Kidney (tissue), 14 donors: ENCODE measurements around the gene CPNE7. TPM values are rescaled to one million over a fixed set of nuclear protein-coding genes. Genes with fewer than 3 reads are reported as not detected.

Experiments
- DNase-seq, 5 donors: peaks; one replicate each; pipeline ENCODE4 v3.0.0-alpha.2; 2013 to 2020
- FAIRE-seq: peaks from 2 replicates; lab custom pipeline; 2012; peaks lifted over from hg19 to GRCh38; lab: Jason Lieb, UNC
- H3K27ac ChIP-seq, 2 donors: one replicate each; pipeline ENCODE4 v1.7.0; 2013; ENCODE audit warnings: low read depth in 2 of 2, low read length in 2 of 2, inconsistent platforms in 1 of 2
- H3K27me3 ChIP-seq: one replicate; pipeline ENCODE4 v1.7.1; 2013; ENCODE audit warnings: low read length, inconsistent platforms; ENCODE audit not compliant: control insufficient read depth, insufficient read depth
- H3K36me3 ChIP-seq, 3 donors: one replicate each; pipeline versions ENCODE4 v1.7.0 to v1.7.1; 2013; ENCODE audit warnings: low read length in 3 of 3, control low read depth in 1 of 3, inconsistent platforms in 1 of 3; ENCODE audit not compliant: insufficient read depth in 3 of 3, control insufficient read depth in 2 of 3
- H3K4me1 ChIP-seq, 3 donors: one replicate each; pipeline versions ENCODE4 v1.7.0 to v1.7.1; 2013; ENCODE audit warnings: low read length in 3 of 3, inconsistent platforms in 1 of 3, low read depth in 1 of 3; ENCODE audit not compliant: control insufficient read depth in 2 of 3, insufficient read depth in 2 of 3
- H3K4me3 ChIP-seq, 3 donors: one replicate each; pipeline versions ENCODE4 v1.7.0 to v1.8.1; 2013; ENCODE audit warnings: low read length in 3 of 3, control low read depth in 1 of 3, inconsistent platforms in 1 of 3
- H3K9ac ChIP-seq, 3 donors: one replicate each; pipeline versions ENCODE4 v1.7.0 to v1.7.1; 2013; ENCODE audit warnings: low read length in 3 of 3, control low read depth in 1 of 3, inconsistent platforms in 1 of 3
- H3K9me3 ChIP-seq, 3 donors: one replicate each; pipeline versions ENCODE4 v1.7.0 to v1.7.1; 2013; ENCODE audit warnings: low read length in 3 of 3, control low read depth in 1 of 3, inconsistent platforms in 1 of 3; ENCODE audit not compliant: control insufficient read depth in 2 of 3, insufficient read depth in 1 of 3
- intact Hi-C: fragments of 100-400 bp; cut with DNase I; formaldehyde crosslinking; loops from one replicate; pipeline ENCODE4 v1.11.1; 2022
- polyA plus RNA-seq: library from polyadenylated mRNA; stranded (reverse); fragments of 350-450 nt; fragmentation: Illumina TruSeq; extraction: RNeasy Lipid Tissue Mini Kit (QIAGEN cat#74804); gene quantifications from one replicate; pipeline ENCODE4 v1.2.3, GENCODE V29; 2014; ENCODE audit warnings: low read depth, low replicate concordance; ENCODE audit not compliant: insufficient read depth
- total RNA-seq: library from RNA; stranded (reverse); fragmentation: NEBNext Ultra II Directional; extraction: Animal tissue kit (Norgen Biotek cat#: 25700); gene quantifications from one replicate; pipeline ENCODE4 v1.2.1, GENCODE V29; 2021
- TF ChIP-seq, protein P1 (sequence below): IDR thresholded peaks from 3 replicates; pipeline ENCODE4 v1.5.1; 2012; ENCODE audit warnings: mild to moderate bottlenecking, moderate library complexity, borderline replicate concordance; ENCODE audit not compliant: insufficient read depth; ENCODE audit errors: extremely low read depth
- donor health status: control.
- donor health status: control.
- donor health status: control.
- donor health status: control.
- donor health status: control.
- donor health status: DM: yes; HTN: yes; CAD: no.
- donor health status: Normal renal cell carcinoma (clear cell type).

CPNE7 gene
- total and polyA plus RNA-seq, 2 donors from 2014 or later, result 1.5 to 13.7 TPM

DNA sequence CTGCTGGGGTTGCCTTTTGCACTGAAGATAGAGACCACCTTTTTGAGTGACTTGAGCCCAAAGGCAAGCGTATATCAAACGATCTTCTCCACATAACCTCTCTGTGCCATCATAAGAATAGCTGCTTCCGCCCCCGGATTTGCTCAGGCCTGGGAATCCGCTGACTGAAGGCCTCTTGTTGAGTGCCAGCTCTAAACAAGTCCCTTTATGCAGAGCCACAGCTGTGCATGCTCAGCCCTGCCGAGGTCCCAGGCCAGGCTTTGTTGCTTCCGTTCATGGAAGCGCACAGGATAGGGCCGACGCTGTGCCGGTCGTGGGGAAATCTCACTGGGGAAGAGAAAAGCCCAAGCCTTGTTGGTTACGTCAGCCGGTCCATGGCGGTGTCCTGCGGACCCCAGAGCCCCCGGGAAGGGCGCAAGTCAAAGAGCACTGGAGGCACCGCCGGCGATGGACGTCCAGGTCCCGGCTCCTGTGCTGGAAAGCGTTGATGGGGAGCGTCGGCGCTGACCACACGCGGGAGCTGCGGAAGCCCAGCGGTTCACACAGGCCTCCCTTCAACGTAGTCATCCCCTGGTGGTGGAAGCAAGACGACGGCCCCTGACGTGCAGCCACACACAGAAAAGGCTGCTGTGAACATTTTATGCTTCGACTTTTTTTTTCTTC is 38.5 kb upstream of the CPNE7 start:
- Histone ChIP-seq H3K27me3 (no peaks in the 10 kb centered on the region), H3K4me1 (peaks cover 0 to 7% (median 0%) of the 10 kb centered on the region in 3 donors), H3K9me3 (no peaks in the 10 kb centered on the region), H3K4me3 (no peak overlapping the region), H3K27ac (no peak overlapping the region), H3K36me3 (peaks cover 3 to 33% (median 24%) of the 10 kb centered on the region in 3 donors), H3K9ac (no peak overlapping the region)
- intact Hi-C loops, result no loop called here
- TF ChIP-seq, protein P1, sequence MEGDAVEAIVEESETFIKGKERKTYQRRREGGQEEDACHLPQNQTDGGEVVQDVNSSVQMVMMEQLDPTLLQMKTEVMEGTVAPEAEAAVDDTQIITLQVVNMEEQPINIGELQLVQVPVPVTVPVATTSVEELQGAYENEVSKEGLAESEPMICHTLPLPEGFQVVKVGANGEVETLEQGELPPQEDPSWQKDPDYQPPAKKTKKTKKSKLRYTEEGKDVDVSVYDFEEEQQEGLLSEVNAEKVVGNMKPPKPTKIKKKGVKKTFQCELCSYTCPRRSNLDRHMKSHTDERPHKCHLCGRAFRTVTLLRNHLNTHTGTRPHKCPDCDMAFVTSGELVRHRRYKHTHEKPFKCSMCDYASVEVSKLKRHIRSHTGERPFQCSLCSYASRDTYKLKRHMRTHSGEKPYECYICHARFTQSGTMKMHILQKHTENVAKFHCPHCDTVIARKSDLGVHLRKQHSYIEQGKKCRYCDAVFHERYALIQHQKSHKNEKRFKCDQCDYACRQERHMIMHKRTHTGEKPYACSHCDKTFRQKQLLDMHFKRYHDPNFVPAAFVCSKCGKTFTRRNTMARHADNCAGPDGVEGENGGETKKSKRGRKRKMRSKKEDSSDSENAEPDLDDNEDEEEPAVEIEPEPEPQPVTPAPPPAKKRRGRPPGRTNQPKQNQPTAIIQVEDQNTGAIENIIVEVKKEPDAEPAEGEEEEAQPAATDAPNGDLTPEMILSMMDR, result no peak
- DNase-seq, result no peak
- FAIRE-seq, result no peak

DNA sequence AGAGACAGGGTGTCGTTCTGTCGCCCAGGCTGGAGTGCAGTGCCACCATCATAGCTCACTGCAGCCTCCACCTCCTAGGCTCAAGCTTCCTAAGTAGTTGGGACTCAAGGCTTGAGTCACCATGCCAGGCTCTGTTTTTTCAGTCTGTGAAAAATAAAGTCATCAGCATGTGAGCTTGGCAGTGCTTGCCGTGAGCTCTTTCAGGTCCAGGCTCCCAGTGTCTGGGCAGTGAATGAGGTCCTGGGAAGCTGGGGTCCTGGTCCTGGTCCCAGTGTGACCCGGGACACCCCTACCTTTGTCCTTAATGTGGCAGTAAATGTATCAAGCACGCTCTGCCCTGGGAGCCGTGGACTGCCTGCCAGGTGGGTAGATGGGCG is 38.0 kb upstream of the CPNE7 start:
- DNase-seq (no peak), FAIRE-seq (no peak)
- H3K36me3 ChIP-seq, result peaks cover 3 to 37% (median 24%) of the 10 kb centered on the region in 3 donors
- TF ChIP-seq, protein P1, result no peak
- H3K9me3 ChIP-seq, result no peaks in the 10 kb centered on the region
- H3K9ac ChIP-seq, result no peak overlapping the region
- intact Hi-C loops, result no loop called here
- H3K27ac ChIP-seq, result no peak overlapping the region
- H3K4me1 ChIP-seq, result peaks cover 0 to 7% (median 0%) of the 10 kb centered on the region in 3 donors
- no peaks in the 10 kb centered on the region for H3K27me3 ChIP-seq
- no peak overlapping the region for H3K4me3 ChIP-seq

DNA sequence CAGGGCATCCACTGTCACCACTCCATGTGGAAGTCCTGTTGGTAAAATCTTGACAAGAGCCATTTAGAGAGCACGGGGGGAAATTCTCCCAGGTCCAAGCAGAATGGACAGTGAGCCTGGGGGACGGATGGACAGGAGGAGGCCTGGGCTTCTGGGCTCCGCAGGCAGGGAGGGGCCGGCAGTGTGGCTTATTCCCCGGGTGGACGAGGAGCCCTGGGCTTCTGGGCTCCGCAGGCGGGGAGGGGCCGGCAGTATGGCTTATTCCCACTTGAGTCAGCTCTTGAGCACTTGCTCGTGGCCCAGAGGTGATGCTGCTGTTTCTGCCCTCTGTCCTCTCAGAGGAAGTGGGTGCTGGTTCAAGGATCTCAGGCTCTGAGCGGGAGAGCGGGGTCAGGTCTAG is 37.3 kb upstream of the CPNE7 start:
- peaks cover 3 to 34% (median 24%) of the 10 kb centered on the region in 3 donors for H3K36me3 ChIP-seq
- intact Hi-C loops, result no loop called here
- TF ChIP-seq, protein P1, result no peak

More for the DNA sequence above, 37.3 kb upstream of the CPNE7 start:
- Histone ChIP-seq H3K27me3 (no peaks in the 10 kb centered on the region), H3K4me3 (no peak overlapping the region), H3K4me1 (peaks cover 0 to 7% (median 0%) of the 10 kb centered on the region in 3 donors), H3K9me3 (no peaks in the 10 kb centered on the region), H3K27ac (no peak overlapping the region), H3K9ac (no peak overlapping the region)
- FAIRE-seq (no peak), DNase-seq (no peak)
